GM23338 (cell line): ENCODE measurements around the gene C19orf81.

Experiments used
- CTCF ChIP-seq, 2 experiments: fragments of 200-600 bp in 1 of 2; sonication (generic) in 1 of 2; conservative IDR thresholded peaks; 2 replicates each; pipeline versions ENCODE4 v1.5.1 to v1.6.1; 2016 to 2017; ENCODE audit warnings: antibody characterized with exemption in 2 of 2, low read depth in 2 of 2, mild to moderate bottlenecking in 2 of 2, moderate library complexity in 1 of 2
- EZH2phosphoT487 ChIP-seq: fragments of 200-600 bp; sonication (generic); IDR thresholded peaks from one replicate; pipeline ENCODE4 v1.8.1; 2018; ENCODE audit warnings: antibody characterized with exemption; ENCODE audit not compliant: unreplicated experiment
- POLR2AphosphoS5 ChIP-seq: IDR thresholded peaks from 2 replicates; pipeline ENCODE4 v1.6.1; 2016; ENCODE audit warnings: antibody characterized with exemption, low read depth
- REST ChIP-seq: IDR thresholded peaks from one replicate; pipeline ENCODE4 v1.6.1; 2018; ENCODE audit warnings: antibody characterized with exemption; ENCODE audit not compliant: unreplicated experiment

GRCh38 chr19:50703915-50704796 lies 54.9 kb downstream of the C19orf81 start:
- TF ChIP-seq REST (no peak), CTCF (conservative IDR thresholded peaks at IDR 0.05; ENCODE audit: low read depth in 2 of 2) (peak; percentile 57 to 92), POLR2AphosphoS5 (no peak), EZH2phosphoT487 (no peak)
